HG03103 (cell line): ENCODE measurements around the gene GTF2F2.
A peak's percentile ranks its signal among the peaks of the same experiment; 100 is the strongest.

Experiments
- ATAC-seq: cut with Tn5 transposase; IDR thresholded peaks from one replicate; pipeline ENCODE4 v1.9.1; 2021; ENCODE audit warnings: low read depth; ENCODE audit not compliant: unreplicated experiment

Gene GTF2F2

GRCh38 chr13:45119991-45120864 is at the start of gene GTF2F2:
Gene GTF2F2, plus strand, starts transcription at chr13:45120510. Its CDS starts 146 bp downstream, at chr13:45120656.
- ATAC-seq: peak; percentile 71

- no peak for ATAC-seq
These were observed 46.5 kb upstream of the GTF2F2 start for GRCh38 chr13:45073809-45074208.

- ATAC-seq: no peak
These were observed 45.6 kb upstream of the GTF2F2 start for GRCh38 chr13:45074721-45075120.

GRCh38 chr13:45078003-45078402 is 42.3 kb upstream of the GTF2F2 start:
- ATAC-seq: no peak

- no peak for ATAC-seq
These were observed 37.3 kb upstream of the GTF2F2 start for GRCh38 chr13:45082964-45083363.

GRCh38 chr13:45084515-45084914 is 35.8 kb upstream of the GTF2F2 start:
- no peak for ATAC-seq

GRCh38 chr13:45086484-45086883 is 33.8 kb upstream of the GTF2F2 start:
- ATAC-seq: no peak

- ATAC-seq: no peak
These were observed 27.6 kb upstream of the GTF2F2 start for GRCh38 chr13:45092663-45093062.

- ATAC-seq: no peak
These were observed 19.6 kb upstream of the GTF2F2 start for GRCh38 chr13:45100573-45101262.

- no peak for ATAC-seq
These were observed 18.8 kb upstream of the GTF2F2 start for GRCh38 chr13:45101327-45102018.

GRCh38 chr13:45102136-45102507 is 18.2 kb upstream of the GTF2F2 start:
- ATAC-seq: no peak

GRCh38 chr13:45103449-45103848 is 16.9 kb upstream of the GTF2F2 start:
- ATAC-seq: no peak

- ATAC-seq: no peak
These were observed 16.0 kb upstream of the GTF2F2 start for GRCh38 chr13:45104261-45104660.

GRCh38 chr13:45105895-45106294 is 14.4 kb upstream of the GTF2F2 start:
- ATAC-seq: no peak

- no peak for ATAC-seq
These were observed 12.8 kb upstream of the GTF2F2 start for GRCh38 chr13:45107539-45107938.

- ATAC-seq: peak; percentile 43
These were observed 11.6 kb upstream of the GTF2F2 start for GRCh38 chr13:45108716-45109101.

- ATAC-seq: peak; percentile 64
These were observed 11.1 kb upstream of the GTF2F2 start for GRCh38 chr13:45109102-45109720.

- ATAC-seq: no peak
These were observed 6.8 kb upstream of the GTF2F2 start for GRCh38 chr13:45113233-45114224.

GRCh38 chr13:45119469-45119990 is 780 bp upstream of the GTF2F2 start:
- ATAC-seq: no peak
